DLD1 (cell line): ENCODE data around the gene RNF31.
"Not testable (repeated sequence)": the region's sequence is repeated elsewhere in the genome, so short reads cannot be mapped to it uniquely, and the experiment has no call there.

Experiments used
- in situ Hi-C: cut with HindIII; loops from 2 replicates; pipeline ENCODE4 v1.10.0; 2017; ENCODE audit warnings: low sequenced_read_pairs

Gene RNF31

GRCh38 chr14:24146978-24147760, at the start of gene RNF31:
Gene RNF31 (plus strand): TSS chr14:24147498. CDS start chr14:24147699, 201 bp downstream.
- in situ Hi-C loops: no loop called here

- in situ Hi-C loops: no loop called here
These were observed 48.9 kb upstream of the RNF31 start for GRCh38 chr14:24098229-24098926.

- in situ Hi-C loops: no loop called here
These were observed 48.1 kb upstream of the RNF31 start for GRCh38 chr14:24098927-24099813.

GRCh38 chr14:24100197-24100981, 46.9 kb upstream of the RNF31 start:
- in situ Hi-C loops: no loop called here

GRCh38 chr14:24100982-24101494, 46.3 kb upstream of the RNF31 start:
- in situ Hi-C loops: no loop called here

GRCh38 chr14:24102357-24103048, 44.8 kb upstream of the RNF31 start:
- in situ Hi-C loops: no loop called here

GRCh38 chr14:24103451-24103850, 43.8 kb upstream of the RNF31 start:
- in situ Hi-C loops: no loop called here

- in situ Hi-C loops: not testable (repeated sequence)
These were observed 41.6 kb upstream of the RNF31 start for GRCh38 chr14:24105609-24106239.

GRCh38 chr14:24106672-24107271, 40.5 kb upstream of the RNF31 start:
- in situ Hi-C loops: no loop called here

- in situ Hi-C loops: no loop called here
These were observed 38.9 kb upstream of the RNF31 start for GRCh38 chr14:24108336-24108874.

GRCh38 chr14:24110060-24110459, 37.2 kb upstream of the RNF31 start:
- in situ Hi-C loops: no loop called here

- in situ Hi-C loops: no loop called here
These were observed 36.8 kb upstream of the RNF31 start for GRCh38 chr14:24110523-24110922.

- in situ Hi-C loops: no loop called here
These were observed 33.9 kb upstream of the RNF31 start for GRCh38 chr14:24113379-24113800.

- in situ Hi-C loops: no loop called here
These were observed 33.3 kb upstream of the RNF31 start for GRCh38 chr14:24113801-24114531.

GRCh38 chr14:24114532-24115421, 32.5 kb upstream of the RNF31 start, which contains the start of the genes DCAF11 and NRL:
Gene DCAF11 (plus strand): TSS chr14:24114777. CDS start chr14:24115595, 818 bp downstream.
Gene NRL (minus strand): TSS chr14:24114949. CDS start chr14:24082848, 32,101 bp downstream.
- in situ Hi-C loops: no loop called here

GRCh38 chr14:24115422-24116127, 31.7 kb upstream of the RNF31 start:
- in situ Hi-C loops: no loop called here
